ENCODE results near the gene MON2. TPM values are rescaled to one million over a fixed set of nuclear protein-coding genes. Genes with fewer than 3 reads are reported as not detected.
"Not testable (repeated sequence)": the region's sequence is repeated elsewhere in the genome, so short reads cannot be mapped to it uniquely, and the experiment has no call there.

Gene MON2
- total RNA-seq, 1 donor from 2014 or later: 17.2 TPM

DNA sequence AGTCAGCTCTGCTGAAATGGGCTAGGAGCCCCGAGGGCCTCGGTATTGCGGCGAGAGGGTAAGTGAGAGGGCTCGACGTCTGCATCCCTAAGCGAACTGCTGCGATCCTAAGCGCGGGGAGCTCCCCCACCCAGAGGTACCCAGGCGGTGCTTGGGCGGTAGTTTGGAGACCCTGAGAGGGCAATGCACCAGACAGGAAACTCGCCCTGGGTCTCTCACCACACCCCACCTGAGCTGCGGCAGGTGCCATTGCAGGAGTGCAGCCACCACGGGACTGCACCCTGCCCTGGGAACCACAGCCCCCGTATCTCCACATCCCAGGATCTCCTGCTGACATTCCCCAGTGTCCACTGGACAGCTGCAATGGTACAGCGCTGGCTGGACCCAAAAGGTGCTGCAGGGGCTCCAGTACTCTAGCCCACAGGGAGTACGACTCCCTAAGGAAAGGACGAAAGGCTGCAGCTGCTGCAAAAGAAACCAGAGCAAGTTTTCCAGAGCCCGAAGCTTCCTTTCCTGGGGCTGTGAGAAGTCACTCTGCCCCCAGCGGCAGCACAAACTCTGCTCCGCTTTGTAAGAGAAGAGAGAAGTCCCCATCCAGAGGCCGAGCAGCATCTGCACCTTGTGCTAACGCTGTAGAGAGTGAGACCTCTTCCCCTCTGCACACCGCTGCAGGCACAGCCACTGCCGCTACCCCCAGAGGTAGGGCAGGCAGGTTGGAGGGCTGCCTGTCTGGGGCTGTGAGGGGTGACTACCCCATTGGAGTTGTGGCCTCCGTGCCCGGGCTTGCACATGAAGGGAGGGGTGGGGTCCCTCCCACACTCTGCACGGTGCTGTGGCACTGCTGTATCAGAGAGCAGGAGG is 31.1 kb upstream of the MON2 start:
- H3K9me3 ChIP-seq (replicated peaks): peaks cover 3% of the 10 kb centered on the region
- H3K4me1 ChIP-seq: peaks cover 17% of the 10 kb centered on the region
- TF ChIP-seq, protein P1, sequence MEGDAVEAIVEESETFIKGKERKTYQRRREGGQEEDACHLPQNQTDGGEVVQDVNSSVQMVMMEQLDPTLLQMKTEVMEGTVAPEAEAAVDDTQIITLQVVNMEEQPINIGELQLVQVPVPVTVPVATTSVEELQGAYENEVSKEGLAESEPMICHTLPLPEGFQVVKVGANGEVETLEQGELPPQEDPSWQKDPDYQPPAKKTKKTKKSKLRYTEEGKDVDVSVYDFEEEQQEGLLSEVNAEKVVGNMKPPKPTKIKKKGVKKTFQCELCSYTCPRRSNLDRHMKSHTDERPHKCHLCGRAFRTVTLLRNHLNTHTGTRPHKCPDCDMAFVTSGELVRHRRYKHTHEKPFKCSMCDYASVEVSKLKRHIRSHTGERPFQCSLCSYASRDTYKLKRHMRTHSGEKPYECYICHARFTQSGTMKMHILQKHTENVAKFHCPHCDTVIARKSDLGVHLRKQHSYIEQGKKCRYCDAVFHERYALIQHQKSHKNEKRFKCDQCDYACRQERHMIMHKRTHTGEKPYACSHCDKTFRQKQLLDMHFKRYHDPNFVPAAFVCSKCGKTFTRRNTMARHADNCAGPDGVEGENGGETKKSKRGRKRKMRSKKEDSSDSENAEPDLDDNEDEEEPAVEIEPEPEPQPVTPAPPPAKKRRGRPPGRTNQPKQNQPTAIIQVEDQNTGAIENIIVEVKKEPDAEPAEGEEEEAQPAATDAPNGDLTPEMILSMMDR (IDR thresholded peaks at IDR 0.05; ENCODE audit: borderline replicate concordance): peak; percentile 54
- intact Hi-C loops (cut with micrococcal nuclease): loop anchor here (10.0 kb wide), 1 partner anchor 359 kb away; no protein-coding TSS in a partner anchor
- H3K4me3 ChIP-seq: peak overlapping the region; percentile 67
- no peaks in the 10 kb centered on the region for H3K36me3 ChIP-seq
- no peak overlapping the region for H3K27ac ChIP-seq (replicated peaks)
- H3K27me3 ChIP-seq (ENCODE audit: low read depth): peaks cover 55% of the 10 kb centered on the region
- peak; percentile 18 for DNase-seq

DNA sequence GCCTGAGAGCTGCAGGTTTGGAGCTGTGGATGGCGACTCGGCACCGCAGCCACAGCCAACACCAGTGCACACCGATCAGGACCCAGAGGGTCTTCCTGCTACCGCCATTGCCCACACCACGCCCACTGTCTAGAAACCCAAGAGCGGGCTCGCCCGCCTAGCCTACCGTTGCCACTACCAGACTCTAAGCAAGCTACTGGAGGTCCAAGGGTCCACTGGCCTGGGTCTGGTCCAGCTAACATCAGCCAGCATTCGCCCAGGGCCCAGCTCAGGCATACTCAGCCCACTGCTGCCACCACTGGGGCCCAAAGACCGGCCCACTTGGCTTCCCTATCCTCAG is 30.5 kb upstream of the MON2 start:
- Histone ChIP-seq H3K36me3 (no peaks in the 10 kb centered on the region), H3K9me3 (replicated peaks) (peaks cover 9% of the 10 kb centered on the region), H3K4me3 (peak overlapping the region; percentile 67), H3K27me3 (ENCODE audit: low read depth) (peaks cover 49% of the 10 kb centered on the region), H3K27ac (replicated peaks) (no peak overlapping the region), H3K4me1 (peaks cover 17% of the 10 kb centered on the region)
- TF ChIP-seq, protein P1 (IDR thresholded peaks at IDR 0.05; ENCODE audit: borderline replicate concordance): no peak
- intact Hi-C loops (cut with micrococcal nuclease): loop anchor here (10.0 kb wide), 1 partner anchor 359 kb away; no protein-coding TSS in a partner anchor
- no peak for DNase-seq

DNA sequence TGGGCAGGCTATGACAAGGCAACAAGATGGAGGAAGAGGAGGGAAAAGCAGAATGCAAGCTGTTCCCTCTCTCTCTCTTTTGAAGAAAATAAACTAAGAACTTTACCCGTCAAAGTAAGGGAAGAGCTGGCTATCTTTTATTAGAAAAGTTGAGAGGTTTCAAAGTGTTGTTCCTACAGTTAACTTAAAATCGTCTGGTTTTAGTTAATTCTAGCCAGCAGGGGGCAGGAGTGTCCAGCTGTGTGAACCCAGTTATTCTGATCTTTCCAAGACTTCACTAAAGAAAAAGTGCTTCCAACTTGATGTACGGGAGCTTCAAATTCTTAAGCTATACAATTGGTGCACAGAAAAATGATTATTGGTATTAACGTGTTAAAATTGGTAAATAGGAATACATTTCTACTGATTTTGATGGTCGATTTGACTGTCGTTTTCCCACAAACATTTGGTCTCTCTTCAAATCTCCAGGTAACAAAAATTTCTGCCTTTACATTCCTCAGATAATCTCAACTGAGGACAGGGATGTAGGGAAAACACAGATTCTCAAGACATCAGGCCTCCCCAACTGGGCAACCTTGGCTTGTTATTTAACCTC is 28.4 kb upstream of the MON2 start:
- Histone ChIP-seq H3K4me3 (no peak overlapping the region), H3K4me1 (peaks cover 17% of the 10 kb centered on the region), H3K27me3 (ENCODE audit: low read depth) (peaks cover 28% of the 10 kb centered on the region), H3K36me3 (no peaks in the 10 kb centered on the region), H3K9me3 (replicated peaks) (peaks cover 29% of the 10 kb centered on the region), H3K27ac (replicated peaks) (no peak overlapping the region)
- TF ChIP-seq, protein P1 (IDR thresholded peaks at IDR 0.05; ENCODE audit: borderline replicate concordance): peak; percentile 75
- DNase-seq: no peak
- intact Hi-C loops (cut with micrococcal nuclease): loop anchor here (10.0 kb wide), 1 partner anchor 357 kb away; no protein-coding TSS in a partner anchor

DNA sequence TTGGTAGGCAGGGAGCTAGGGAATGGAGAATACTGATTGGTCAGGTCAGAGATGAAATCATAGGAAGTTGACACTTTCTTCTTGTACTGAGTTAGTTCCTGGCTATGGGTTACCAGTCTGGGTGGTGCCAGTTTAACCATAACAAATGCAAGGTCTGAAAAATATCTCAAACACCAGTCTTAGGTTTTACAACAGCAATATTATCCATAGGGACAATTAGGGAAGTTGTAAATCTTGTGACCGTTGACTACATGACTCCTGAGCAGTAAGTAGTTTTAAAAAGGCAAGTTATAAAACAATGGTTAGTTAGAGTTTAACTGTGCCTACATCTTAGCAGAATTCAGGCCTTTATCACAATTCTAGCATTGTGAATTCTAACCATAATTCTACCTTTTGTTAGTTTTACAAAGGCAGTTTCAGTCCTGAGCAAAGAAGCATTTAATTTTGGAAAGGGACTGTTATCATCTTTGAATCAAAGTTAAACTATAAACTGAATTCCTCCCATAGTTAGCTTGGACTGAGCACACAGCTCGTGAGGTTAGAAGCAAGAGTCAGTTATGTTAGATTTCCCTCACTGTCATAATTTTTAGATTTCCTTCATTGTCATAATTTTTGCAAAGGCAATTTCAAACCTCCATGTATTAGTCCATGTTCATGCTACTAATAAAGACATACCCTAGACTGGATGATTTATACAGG is 19.7 kb upstream of the MON2 start:
- Histone ChIP-seq H3K27ac (replicated peaks) (no peak overlapping the region), H3K27me3 (ENCODE audit: low read depth) (peaks cover 6% of the 10 kb centered on the region), H3K4me1 (no peaks in the 10 kb centered on the region), H3K4me3 (no peak overlapping the region), H3K36me3 (no peaks in the 10 kb centered on the region), H3K9me3 (replicated peaks) (peaks cover 42% of the 10 kb centered on the region)
- intact Hi-C loops (cut with micrococcal nuclease): no loop called here
- TF ChIP-seq, protein P1 (IDR thresholded peaks at IDR 0.05; ENCODE audit: borderline replicate concordance): no peak
- DNase-seq: no peak

DNA sequence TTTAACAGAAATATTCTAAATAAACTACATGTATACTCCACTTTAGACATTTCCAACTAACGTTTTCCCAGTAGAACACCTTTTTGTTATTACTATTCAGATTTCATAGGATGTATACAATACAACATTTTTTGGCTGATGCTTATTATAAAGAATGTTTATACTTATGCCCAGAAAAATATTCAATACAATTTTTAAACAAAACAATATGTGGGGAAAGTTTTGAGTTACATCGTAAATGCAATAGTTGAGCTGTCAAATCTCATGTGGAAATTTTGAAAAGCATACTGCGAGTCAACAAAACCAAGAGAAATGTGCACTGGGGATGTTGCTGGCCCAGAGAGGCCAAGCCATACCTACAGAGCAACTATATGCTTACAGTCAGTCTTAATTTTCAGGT is 18.2 kb upstream of the MON2 start:
- H3K27ac ChIP-seq (replicated peaks): no peak overlapping the region
- intact Hi-C loops (cut with micrococcal nuclease): no loop called here
- DNase-seq: no peak
- TF ChIP-seq, protein P1 (IDR thresholded peaks at IDR 0.05; ENCODE audit: borderline replicate concordance): no peak
- peaks cover 6% of the 10 kb centered on the region for H3K27me3 ChIP-seq (ENCODE audit: low read depth)
- H3K4me3 ChIP-seq: no peak overlapping the region
- no peaks in the 10 kb centered on the region for H3K36me3 ChIP-seq
- peaks cover 26% of the 10 kb centered on the region for H3K9me3 ChIP-seq (replicated peaks)
- no peaks in the 10 kb centered on the region for H3K4me1 ChIP-seq

DNA sequence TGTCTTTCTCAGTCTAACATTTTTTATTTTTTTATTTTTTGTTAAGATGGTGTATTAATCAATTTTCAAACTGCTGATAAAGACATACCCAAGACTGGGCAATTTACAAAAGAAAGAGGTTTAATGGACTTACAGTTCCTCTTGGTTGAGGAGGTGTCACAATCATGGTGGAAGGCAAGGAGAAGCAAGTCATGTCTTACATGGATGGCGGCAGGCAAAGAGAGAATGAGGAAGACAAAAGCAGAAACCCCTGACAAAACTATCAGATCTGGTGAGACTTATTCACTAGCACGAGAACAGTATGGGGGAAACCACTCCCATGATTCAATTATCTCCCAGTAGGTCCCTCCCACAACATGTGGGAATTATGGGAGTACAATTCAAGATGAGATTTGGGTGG is 11.2 kb upstream of the MON2 start:
- H3K9me3 ChIP-seq (replicated peaks); H3K4me1 ChIP-seq; H3K4me3 ChIP-seq; H3K27ac ChIP-seq (replicated peaks); H3K27me3 ChIP-seq (ENCODE audit: low read depth); DNase-seq; H3K36me3 ChIP-seq; intact Hi-C loops (cut with micrococcal nuclease): not testable (repeated sequence)
